GM19452 (cell line): Measurements from ENCODE around the gene DNM3.

Experiments
- ATAC-seq: cut with Tn5 transposase; IDR thresholded peaks from one replicate; pipeline ENCODE4 v1.9.1; 2021; ENCODE audit not compliant: unreplicated experiment

The DNM3 gene

GRCh38 chr1:171916315-171916771 lies 75.0 kb downstream of the DNM3 start:
- no peak for ATAC-seq

- ATAC-seq = no peak
Measured at GRCh38 chr1:171917331-171917730, 76.0 kb downstream of the DNM3 start.

GRCh38 chr1:171919891-171920887 lies 78.9 kb downstream of the DNM3 start:
- ATAC-seq = no peak

- no peak for ATAC-seq
Measured at GRCh38 chr1:171922999-171923398, 81.7 kb downstream of the DNM3 start.

- no peak for ATAC-seq
Measured at GRCh38 chr1:171929121-171929520, 87.8 kb downstream of the DNM3 start.

- ATAC-seq = no peak
Measured at GRCh38 chr1:171931752-171932151, 90.5 kb downstream of the DNM3 start.

- no peak for ATAC-seq
Measured at GRCh38 chr1:171934664-171935063, 93.4 kb downstream of the DNM3 start.

GRCh38 chr1:171935086-171935485 lies 93.8 kb downstream of the DNM3 start:
- ATAC-seq = no peak

- ATAC-seq = no peak
Measured at GRCh38 chr1:171935664-171936063, 94.4 kb downstream of the DNM3 start.

GRCh38 chr1:171937938-171938337 lies 96.6 kb downstream of the DNM3 start:
- ATAC-seq = no peak

GRCh38 chr1:171939740-171940139 lies 98.4 kb downstream of the DNM3 start:
- no peak for ATAC-seq

GRCh38 chr1:171940368-171940767 lies 99.1 kb downstream of the DNM3 start:
- ATAC-seq = no peak

GRCh38 chr1:171941920-171942319 lies 100.6 kb downstream of the DNM3 start:
- ATAC-seq = no peak

GRCh38 chr1:171943973-171944561 lies 102.8 kb downstream of the DNM3 start:
- no peak for ATAC-seq

- ATAC-seq = no peak
Measured at GRCh38 chr1:171948511-171948910, 107.2 kb downstream of the DNM3 start.

- no peak for ATAC-seq
Measured at GRCh38 chr1:171949316-171949715, 108.0 kb downstream of the DNM3 start.

- no peak for ATAC-seq
Measured at GRCh38 chr1:171953835-171954234, 112.5 kb downstream of the DNM3 start.

GRCh38 chr1:171954361-171954760 lies 113.1 kb downstream of the DNM3 start:
- no peak for ATAC-seq

- no peak for ATAC-seq
Measured at GRCh38 chr1:171961861-171962260, 120.6 kb downstream of the DNM3 start.

GRCh38 chr1:171963762-171964161 lies 122.5 kb downstream of the DNM3 start:
- ATAC-seq = no peak

GRCh38 chr1:171965777-171966176 lies 124.5 kb downstream of the DNM3 start:
- no peak for ATAC-seq
